ENCODE measurements around the gene C11orf24. TPM values are rescaled to one million over a fixed set of nuclear protein-coding genes. Genes with fewer than 3 reads are reported as not detected.

The C11orf24 gene
- total and polyA plus RNA-seq, 2 of the 4 experiments (the other 2 are of a cell fraction), result 42.5 to 135 TPM

DNA sequence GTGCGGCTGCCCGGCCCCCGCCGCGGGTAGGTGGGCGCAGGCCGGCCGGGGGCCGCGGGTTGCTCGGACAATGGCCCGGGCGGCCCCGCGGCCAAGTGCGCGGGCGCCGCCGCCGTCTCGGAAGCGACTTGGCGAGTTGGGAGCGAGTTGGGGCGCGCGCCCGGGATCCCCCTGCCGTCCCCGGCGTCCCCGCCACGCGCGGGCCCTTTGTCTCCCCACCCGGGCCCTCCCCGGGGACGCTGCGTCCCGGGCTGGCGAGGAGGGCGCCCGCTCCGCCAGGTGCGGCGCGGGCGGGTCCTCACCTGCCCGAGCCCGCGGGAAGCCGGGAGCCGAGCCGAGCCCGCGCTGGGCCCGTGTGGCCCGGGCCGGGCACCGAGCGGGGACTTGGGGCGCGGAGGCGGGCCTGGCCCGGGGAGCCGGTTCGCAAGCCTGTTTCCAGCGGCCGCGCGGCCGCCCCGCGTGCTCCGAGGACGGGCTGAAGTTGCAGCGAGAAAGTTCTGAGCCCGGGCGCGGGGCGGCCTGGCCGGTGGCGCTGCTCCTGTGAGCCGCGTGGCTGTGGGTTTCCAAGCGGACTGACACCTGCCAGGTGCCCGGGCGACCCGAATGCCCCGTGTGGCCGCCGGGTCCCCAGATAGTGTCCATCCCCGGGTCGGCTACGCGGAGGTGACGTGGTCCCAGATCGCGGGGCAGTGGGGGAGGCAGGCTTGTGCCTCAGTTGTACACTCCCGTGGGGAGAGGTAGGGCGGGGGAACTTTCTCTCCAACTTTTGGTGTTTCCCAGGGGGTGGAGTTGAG, 41.2 kb upstream of the C11orf24 start:
- peak overlapping the region; percentile 88 for H2AK9ac ChIP-seq (replicated peaks; ENCODE audit: low read depth, low read length, poor library complexity)
- no peak overlapping the region for H2BK15ac ChIP-seq (ENCODE audit: low read depth, low read length)
- no peak overlapping the region; the same call in 1 of the 2 replicates for H2BK20ac ChIP-seq (ENCODE audit: low read depth, low read length)
- DNase-seq, result no peak
- no peak overlapping the region for H2BK5ac ChIP-seq (ENCODE audit: low read depth, low read length, poor library complexity, severe bottlenecking)
- peak overlapping the region; percentile 69 for H3K4ac ChIP-seq (ENCODE audit: low read depth, low read length)
- peak overlapping the region; percentile 48; the same call in 1 of the 2 replicates for H4K91ac ChIP-seq (ENCODE audit: insufficient read depth, low read depth, low read length)
- in situ Hi-C loops (cut with MboI; ENCODE audit: low sequenced_read_pairs), result no loop called here
- 0 out of 2 replicates have a peak, but pooled peaks cover 3% of the 10 kb centered on the region for H3K9me1 ChIP-seq (ENCODE audit: insufficient read depth, low read length)
- WGBS, 2 experiments (ENCODE audit: extremely low coverage in 2 of 2, insufficient read length in 1 of 2), result 0% methylated on average over 44 of the region's 102 CpGs; no CpG with 5 or more reads in 1 of the 2 experiments
- peak overlapping the region; percentile 56 for H2AFZ ChIP-seq (replicated peaks; ENCODE audit: low read length, poor library complexity)
- ATAC-seq (ENCODE audit: low read depth), result peak; percentile 18
- H3K27ac ChIP-seq (ENCODE audit: insufficient read depth, low read length), result peak overlapping the region; percentile 19
- H3K9me3 ChIP-seq (ENCODE audit: control insufficient read depth, insufficient read depth, low read length), result no peaks in the 10 kb centered on the region
- ChIA-PET POLR2A (ENCODE audit: unreplicated experiment) (no interaction called here), CTCF (interaction anchor here (0.6 to 0.8 kb wide), 2 partner anchors 61 to 752 kb away, joined by 3 to 4 read pairs; no protein-coding TSS in a partner anchor)
- no TSS peak for BruUV-seq (replicated peaks)
- intact Hi-C loops (cut with micrococcal nuclease), result loop anchor here (5.0 kb wide), 1 partner anchor 134 kb away; no protein-coding TSS in a partner anchor
- no peak overlapping the region for H2BK120ac ChIP-seq (ENCODE audit: low read depth, low read length)
- TF ChIP-seq FOS (IDR thresholded peaks at IDR 0.05; ENCODE audit: low read depth, low read length) (no peak), NFE2L2 (IDR thresholded peaks at IDR 0.05; ENCODE audit: low read depth, low read length) (no peak), POLR2A (IDR thresholded peaks at IDR 0.05; ENCODE audit: low read depth, low read length) (no peak), CEBPB (IDR thresholded peaks at IDR 0.05; ENCODE audit: low read depth, low read length) (no peak), RFX5 (IDR thresholded peaks at IDR 0.05; ENCODE audit: low read depth, low read length) (no peak)
- TF ChIP-seq, protein P1, sequence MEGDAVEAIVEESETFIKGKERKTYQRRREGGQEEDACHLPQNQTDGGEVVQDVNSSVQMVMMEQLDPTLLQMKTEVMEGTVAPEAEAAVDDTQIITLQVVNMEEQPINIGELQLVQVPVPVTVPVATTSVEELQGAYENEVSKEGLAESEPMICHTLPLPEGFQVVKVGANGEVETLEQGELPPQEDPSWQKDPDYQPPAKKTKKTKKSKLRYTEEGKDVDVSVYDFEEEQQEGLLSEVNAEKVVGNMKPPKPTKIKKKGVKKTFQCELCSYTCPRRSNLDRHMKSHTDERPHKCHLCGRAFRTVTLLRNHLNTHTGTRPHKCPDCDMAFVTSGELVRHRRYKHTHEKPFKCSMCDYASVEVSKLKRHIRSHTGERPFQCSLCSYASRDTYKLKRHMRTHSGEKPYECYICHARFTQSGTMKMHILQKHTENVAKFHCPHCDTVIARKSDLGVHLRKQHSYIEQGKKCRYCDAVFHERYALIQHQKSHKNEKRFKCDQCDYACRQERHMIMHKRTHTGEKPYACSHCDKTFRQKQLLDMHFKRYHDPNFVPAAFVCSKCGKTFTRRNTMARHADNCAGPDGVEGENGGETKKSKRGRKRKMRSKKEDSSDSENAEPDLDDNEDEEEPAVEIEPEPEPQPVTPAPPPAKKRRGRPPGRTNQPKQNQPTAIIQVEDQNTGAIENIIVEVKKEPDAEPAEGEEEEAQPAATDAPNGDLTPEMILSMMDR (conservative IDR thresholded peaks at IDR 0.05; ENCODE audit: low read depth, low read length), result no peak
- TF ChIP-seq, protein P2, sequence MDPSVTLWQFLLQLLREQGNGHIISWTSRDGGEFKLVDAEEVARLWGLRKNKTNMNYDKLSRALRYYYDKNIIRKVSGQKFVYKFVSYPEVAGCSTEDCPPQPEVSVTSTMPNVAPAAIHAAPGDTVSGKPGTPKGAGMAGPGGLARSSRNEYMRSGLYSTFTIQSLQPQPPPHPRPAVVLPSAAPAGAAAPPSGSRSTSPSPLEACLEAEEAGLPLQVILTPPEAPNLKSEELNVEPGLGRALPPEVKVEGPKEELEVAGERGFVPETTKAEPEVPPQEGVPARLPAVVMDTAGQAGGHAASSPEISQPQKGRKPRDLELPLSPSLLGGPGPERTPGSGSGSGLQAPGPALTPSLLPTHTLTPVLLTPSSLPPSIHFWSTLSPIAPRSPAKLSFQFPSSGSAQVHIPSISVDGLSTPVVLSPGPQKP (IDR thresholded peaks at IDR 0.05; ENCODE audit: borderline replicate concordance, low read depth, low read length), result no peak
- dilution Hi-C loops (cut with HindIII; ENCODE audit: low sequenced_read_pairs, unreplicated experiment), result no loop called here
- peak overlapping the region; percentile 54 for H3K9ac ChIP-seq (ENCODE audit: low read depth, low read length)
- H3K27me3 ChIP-seq (ENCODE audit: control insufficient read depth, insufficient read depth, low read length), result no peaks in the 10 kb centered on the region
- peak overlapping the region; percentile 27; the same call in 1 of the 2 replicates for H3K56ac ChIP-seq (ENCODE audit: extremely low read depth, insufficient read depth, low read length)
- H3K4me3 ChIP-seq (ENCODE audit: insufficient read depth, low read depth, low read length), result peak overlapping the region; percentile 64
- peak overlapping the region; percentile 32 for H3K14ac ChIP-seq (replicated peaks; ENCODE audit: low read depth, low read length)
- peak overlapping the region; percentile 86 for H3K4me2 ChIP-seq (ENCODE audit: low read depth, low read length)
- peak overlapping the region; percentile 57 for H3K23ac ChIP-seq (ENCODE audit: low read depth, low read length)
- H2AK5ac ChIP-seq (ENCODE audit: low read depth, low read length), result peak overlapping the region; percentile 51
- peak overlapping the region; percentile 46 to 59; a peak in 2 of 4 replicates for H4K8ac ChIP-seq (ENCODE audit: low read depth in 2 of 2, low read length in 2 of 2)
- peaks cover 13% of the 10 kb centered on the region for H3K4me1 ChIP-seq (ENCODE audit: control insufficient read depth, insufficient read depth, low read length)
- H3K36me3 ChIP-seq (ENCODE audit: control insufficient read depth, insufficient read depth, low read length), result no peaks in the 10 kb centered on the region
- no peak overlapping the region for H4K5ac ChIP-seq (ENCODE audit: low read depth, low read length)
- H3K18ac ChIP-seq (ENCODE audit: low read depth, low read length), result peak overlapping the region; percentile 15; the same call in 1 of the 2 replicates
- peaks cover 28% of the 10 kb centered on the region for H4K20me1 ChIP-seq (ENCODE audit: insufficient read depth, low read length)
- H3K79me1 ChIP-seq (ENCODE audit: low read depth in 1 of 2, low read length in 2 of 2), result peaks cover 18 to 44% of the 10 kb centered on the region in 2 experiments
